ENCODE data around the gene SLC35F4. TPM values are rescaled to one million over a fixed set of nuclear protein-coding genes. Genes with fewer than 3 reads are reported as not detected.

SLC35F4 gene
- total RNA-seq, 1 experiment from 2014 or later = not detected

DNA sequence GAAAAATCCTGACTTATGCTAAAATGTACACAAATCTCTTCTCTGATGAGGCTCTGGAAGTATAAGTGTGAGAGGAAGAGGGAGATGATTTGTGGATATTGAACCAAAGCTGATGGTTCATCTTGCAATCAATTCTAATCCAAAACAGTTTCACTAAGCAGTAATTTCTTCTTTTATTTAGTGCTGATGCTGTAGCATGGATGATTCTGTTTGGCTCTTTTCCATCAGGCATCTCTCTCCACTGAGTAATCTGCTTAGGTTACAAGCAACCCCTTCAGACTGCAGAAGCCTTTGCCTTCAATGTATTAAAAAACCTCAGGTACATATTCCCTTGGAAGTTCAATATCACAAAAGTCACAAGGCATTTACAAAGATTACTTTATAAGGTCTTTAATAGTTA lies 213.1 kb downstream of the SLC35F4 start:
- Histone ChIP-seq H3K4me1 (ENCODE audit: insufficient read depth, low read length) (no peaks in the 10 kb centered on the region), H2AFZ (ENCODE audit: low read length) (no peak overlapping the region), H3K27ac (ENCODE audit: low read length) (no peak overlapping the region), H3F3A (ENCODE audit: low read length, unreplicated experiment) (no peaks in the 10 kb centered on the region), H3K4me2 (ENCODE audit: low read length) (no peak overlapping the region), H3K4me3 (ENCODE audit: low read length) (no peak overlapping the region), H3K9me3 (ENCODE audit: low read length) (no peaks in the 10 kb centered on the region), H3K9me2 (replicated peaks; ENCODE audit: low read length) (no peaks in the 10 kb centered on the region), H3K36me3 (ENCODE audit: low read depth, low read length) (no peaks in the 10 kb centered on the region), H3K27me3 (ENCODE audit: low read length) (peaks cover 71% of the 10 kb centered on the region), H3K9ac (ENCODE audit: low read length) (no peak overlapping the region), H3K79me2 (ENCODE audit: low read length) (no peaks in the 10 kb centered on the region), H4K20me1 (ENCODE audit: low read length) (no peaks in the 10 kb centered on the region)
- ATAC-seq (no peak), DNase-seq (no peak)
- intact Hi-C loops (cut with micrococcal nuclease) = no loop called here
- ChIA-PET POLR2A (ENCODE audit: unreplicated experiment) (no interaction called here), CTCF (no interaction called here)
- no TSS peak for BruUV-seq (replicated peaks)
- TF ChIP-seq EZH2phosphoT487 (IDR thresholded peaks at IDR 0.05; ENCODE audit: borderline replicate concordance, low read length) (no peak), EZH2 (IDR thresholded peaks at IDR 0.05; ENCODE audit: low read length, unreplicated experiment) (no peak)
- TF ChIP-seq, protein P1, sequence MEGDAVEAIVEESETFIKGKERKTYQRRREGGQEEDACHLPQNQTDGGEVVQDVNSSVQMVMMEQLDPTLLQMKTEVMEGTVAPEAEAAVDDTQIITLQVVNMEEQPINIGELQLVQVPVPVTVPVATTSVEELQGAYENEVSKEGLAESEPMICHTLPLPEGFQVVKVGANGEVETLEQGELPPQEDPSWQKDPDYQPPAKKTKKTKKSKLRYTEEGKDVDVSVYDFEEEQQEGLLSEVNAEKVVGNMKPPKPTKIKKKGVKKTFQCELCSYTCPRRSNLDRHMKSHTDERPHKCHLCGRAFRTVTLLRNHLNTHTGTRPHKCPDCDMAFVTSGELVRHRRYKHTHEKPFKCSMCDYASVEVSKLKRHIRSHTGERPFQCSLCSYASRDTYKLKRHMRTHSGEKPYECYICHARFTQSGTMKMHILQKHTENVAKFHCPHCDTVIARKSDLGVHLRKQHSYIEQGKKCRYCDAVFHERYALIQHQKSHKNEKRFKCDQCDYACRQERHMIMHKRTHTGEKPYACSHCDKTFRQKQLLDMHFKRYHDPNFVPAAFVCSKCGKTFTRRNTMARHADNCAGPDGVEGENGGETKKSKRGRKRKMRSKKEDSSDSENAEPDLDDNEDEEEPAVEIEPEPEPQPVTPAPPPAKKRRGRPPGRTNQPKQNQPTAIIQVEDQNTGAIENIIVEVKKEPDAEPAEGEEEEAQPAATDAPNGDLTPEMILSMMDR (conservative IDR thresholded peaks at IDR 0.05; ENCODE audit: low read depth, low read length) = no peak

DNA sequence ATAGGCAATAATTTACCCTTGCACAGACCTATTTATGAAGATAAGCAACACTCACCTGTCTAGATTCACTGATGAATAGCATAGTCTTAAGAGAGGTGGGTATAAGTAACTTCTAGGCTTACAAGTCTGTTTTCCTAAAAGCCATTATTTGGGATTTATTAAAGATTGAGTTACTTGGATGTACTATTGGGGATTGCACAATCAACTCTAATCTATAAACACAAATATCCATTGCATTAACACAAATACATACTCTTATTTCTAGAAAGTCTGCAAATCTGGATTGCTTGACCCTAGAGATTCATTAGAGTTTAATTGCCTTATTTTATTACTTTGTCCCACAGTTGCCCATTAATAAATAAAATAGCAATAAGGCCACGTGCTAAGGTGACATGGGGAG lies 224.1 kb downstream of the SLC35F4 start:
- Histone ChIP-seq H3F3A (ENCODE audit: low read length, unreplicated experiment) (no peaks in the 10 kb centered on the region), H3K27ac (ENCODE audit: low read length) (no peak overlapping the region), H3K9me2 (replicated peaks; ENCODE audit: low read length) (no peaks in the 10 kb centered on the region), H3K4me2 (ENCODE audit: low read length) (no peak overlapping the region), H3K79me2 (ENCODE audit: low read length) (no peaks in the 10 kb centered on the region), H3K27me3 (ENCODE audit: low read length) (no peaks in the 10 kb centered on the region), H3K4me3 (ENCODE audit: low read length) (no peak overlapping the region), H2AFZ (ENCODE audit: low read length) (no peak overlapping the region), H3K36me3 (ENCODE audit: low read depth, low read length) (no peaks in the 10 kb centered on the region), H3K9me3 (ENCODE audit: low read length) (no peaks in the 10 kb centered on the region), H4K20me1 (ENCODE audit: low read length) (no peaks in the 10 kb centered on the region), H3K4me1 (ENCODE audit: insufficient read depth, low read length) (no peaks in the 10 kb centered on the region), H3K9ac (ENCODE audit: low read length) (no peak overlapping the region)
- intact Hi-C loops (cut with micrococcal nuclease) = no loop called here
- ChIA-PET POLR2A (ENCODE audit: unreplicated experiment) (no interaction called here), CTCF (no interaction called here)
- DNase-seq (no peak), ATAC-seq (no peak)
- TF ChIP-seq, protein P1 (conservative IDR thresholded peaks at IDR 0.05; ENCODE audit: low read depth, low read length) = no peak
- TF ChIP-seq EZH2 (IDR thresholded peaks at IDR 0.05; ENCODE audit: low read length, unreplicated experiment) (no peak), EZH2phosphoT487 (IDR thresholded peaks at IDR 0.05; ENCODE audit: borderline replicate concordance, low read length) (no peak)
- BruUV-seq (replicated peaks) = no TSS peak

DNA sequence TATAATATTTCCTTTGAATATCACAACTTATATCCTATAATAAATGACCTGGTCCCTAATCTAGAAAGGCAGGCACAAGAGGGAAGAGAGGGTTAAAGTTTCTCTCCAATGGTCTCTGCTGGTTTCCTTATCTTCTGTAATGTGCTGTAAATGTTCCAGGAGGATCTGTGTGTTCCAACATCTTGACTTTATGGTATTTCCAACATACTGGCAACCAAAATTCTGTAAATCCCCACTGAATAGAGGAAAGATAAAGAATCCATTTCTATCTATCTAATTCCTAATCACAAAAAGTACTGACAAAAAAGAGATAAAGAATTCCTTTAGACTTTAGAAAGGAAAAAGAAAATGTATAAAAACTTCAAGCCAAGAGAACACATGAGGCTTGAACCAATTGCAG lies 225.9 kb downstream of the SLC35F4 start:
- Histone ChIP-seq H3K9ac (ENCODE audit: low read length) (no peak overlapping the region), H3K36me3 (ENCODE audit: low read depth, low read length) (no peaks in the 10 kb centered on the region), H2AFZ (ENCODE audit: low read length) (no peak overlapping the region), H4K20me1 (ENCODE audit: low read length) (no peaks in the 10 kb centered on the region), H3K4me3 (ENCODE audit: low read length) (no peak overlapping the region), H3K79me2 (ENCODE audit: low read length) (no peaks in the 10 kb centered on the region), H3K27ac (ENCODE audit: low read length) (no peak overlapping the region), H3K4me2 (ENCODE audit: low read length) (no peak overlapping the region), H3K4me1 (ENCODE audit: insufficient read depth, low read length) (no peaks in the 10 kb centered on the region), H3K27me3 (ENCODE audit: low read length) (peaks cover 15% of the 10 kb centered on the region), H3K9me2 (replicated peaks; ENCODE audit: low read length) (no peaks in the 10 kb centered on the region), H3K9me3 (ENCODE audit: low read length) (no peaks in the 10 kb centered on the region), H3F3A (ENCODE audit: low read length, unreplicated experiment) (no peaks in the 10 kb centered on the region)
- BruUV-seq (replicated peaks) = no TSS peak
- ChIA-PET POLR2A (ENCODE audit: unreplicated experiment) (no interaction called here), CTCF (no interaction called here)
- intact Hi-C loops (cut with micrococcal nuclease) = no loop called here
- ATAC-seq = no peak
- no peak for DNase-seq
- TF ChIP-seq EZH2 (IDR thresholded peaks at IDR 0.05; ENCODE audit: low read length, unreplicated experiment) (no peak), EZH2phosphoT487 (IDR thresholded peaks at IDR 0.05; ENCODE audit: borderline replicate concordance, low read length) (no peak)
- TF ChIP-seq, protein P1 (conservative IDR thresholded peaks at IDR 0.05; ENCODE audit: low read depth, low read length) = no peak
